GM21737 (cell line): ENCODE data around the gene PAF1.

Experiments
- ATAC-seq: cut with Tn5 transposase; IDR thresholded peaks from one replicate; pipeline ENCODE4 v1.9.1; 2021; ENCODE audit warnings: mild to moderate bottlenecking, moderate library complexity; ENCODE audit not compliant: unreplicated experiment

The PAF1 gene

GRCh38 chr19:39417463-39418181, 26.7 kb upstream of the PAF1 start:
- no peak for ATAC-seq

DNA sequence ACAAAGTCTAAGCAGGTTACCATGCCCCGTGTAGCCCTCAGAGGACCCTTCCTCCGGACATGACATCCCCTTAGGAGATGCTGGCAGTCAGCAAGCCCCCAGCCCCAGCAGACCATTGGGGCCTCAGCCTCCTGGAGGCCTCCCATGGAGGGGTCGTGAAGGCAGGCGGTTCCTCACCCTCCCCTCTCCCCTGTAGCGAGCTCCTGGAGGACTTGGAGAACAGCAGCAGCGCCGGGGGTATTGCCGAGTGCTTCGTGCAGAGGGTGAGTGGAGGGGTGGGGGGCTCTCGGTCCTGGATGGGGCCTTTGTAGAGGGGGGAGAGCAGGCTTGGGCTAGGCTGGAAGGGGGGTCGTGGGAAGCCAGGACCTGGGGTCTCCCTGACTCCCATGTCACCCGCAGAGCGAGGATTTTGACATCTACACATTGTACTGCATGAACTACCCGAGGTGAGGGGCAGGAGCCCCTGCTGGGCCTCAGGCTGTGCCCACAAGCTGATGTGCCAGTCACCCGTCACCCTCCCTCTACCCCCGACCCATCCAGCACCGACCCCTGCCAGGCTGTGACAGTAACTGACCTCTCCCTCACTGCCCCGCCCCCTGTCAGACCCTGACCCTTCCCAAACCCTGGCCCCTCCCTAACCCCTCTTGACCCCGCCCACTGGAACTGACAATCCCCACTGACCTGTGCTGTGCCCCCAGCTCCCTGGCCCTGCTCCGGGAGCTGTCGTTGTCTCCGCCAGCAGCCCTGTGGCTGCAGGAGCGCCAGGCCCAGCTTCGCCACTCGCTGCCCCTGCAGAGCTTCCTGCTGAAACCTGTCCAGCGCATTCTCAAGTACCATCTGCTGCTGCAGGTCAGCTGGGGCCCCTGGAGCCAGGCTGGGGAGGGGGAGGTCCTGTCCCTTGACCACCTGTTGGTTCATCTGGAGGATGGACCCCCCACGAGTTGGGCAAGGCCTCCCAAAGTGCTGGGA, 25.5 kb upstream of the PAF1 start:
- ATAC-seq: no peak

- no peak for ATAC-seq
Observed at GRCh38 chr19:39415111-39416046, 24.5 kb upstream of the PAF1 start.

DNA sequence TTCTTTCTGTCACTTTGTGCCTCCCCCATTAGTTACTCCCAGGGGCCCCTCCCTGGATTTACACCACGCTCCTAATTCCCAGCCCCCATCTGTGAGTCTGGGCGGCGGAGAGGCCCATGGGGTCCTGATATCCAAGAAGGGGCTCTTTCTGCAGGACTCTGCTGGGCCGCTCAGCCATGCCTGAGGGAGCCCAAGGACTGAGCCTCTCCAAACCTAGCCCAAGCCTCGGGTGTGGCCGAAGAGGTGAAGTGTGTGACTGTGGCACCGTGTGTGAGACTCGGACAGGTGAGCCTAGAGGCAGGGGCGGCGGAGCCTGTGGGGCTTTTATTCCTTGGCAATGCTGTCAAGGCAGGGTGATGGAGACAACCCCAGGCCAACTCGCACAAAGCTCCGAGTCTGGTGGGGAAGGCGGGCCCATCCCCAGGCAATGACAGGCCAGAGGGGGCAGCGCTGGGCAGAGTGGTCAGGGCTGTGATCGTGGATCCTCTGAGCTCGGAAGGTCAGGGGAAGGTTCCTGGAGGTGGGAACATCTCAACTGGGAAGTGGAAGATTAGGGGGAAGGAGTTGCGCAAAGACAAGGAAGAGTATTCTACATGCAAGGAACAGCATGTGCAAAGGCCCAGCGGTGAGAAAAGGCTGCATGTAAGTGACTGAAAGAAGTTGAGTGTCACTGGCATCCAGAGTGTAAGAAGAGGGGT, 23.2 kb upstream of the PAF1 start:
- ATAC-seq: no peak

GRCh38 chr19:39413272-39413910, 22.5 kb upstream of the PAF1 start:
- ATAC-seq: no peak

- no peak for ATAC-seq
Observed at GRCh38 chr19:39412867-39413271, 22.0 kb upstream of the PAF1 start.

GRCh38 chr19:39412100-39412866, 21.4 kb upstream of the PAF1 start, which contains the start of gene PLEKHG2:
Gene PLEKHG2, plus strand, starts transcription at chr19:39412669. Its CDS starts 1,418 bp downstream, at chr19:39414087.
- ATAC-seq: peak; percentile 41

DNA sequence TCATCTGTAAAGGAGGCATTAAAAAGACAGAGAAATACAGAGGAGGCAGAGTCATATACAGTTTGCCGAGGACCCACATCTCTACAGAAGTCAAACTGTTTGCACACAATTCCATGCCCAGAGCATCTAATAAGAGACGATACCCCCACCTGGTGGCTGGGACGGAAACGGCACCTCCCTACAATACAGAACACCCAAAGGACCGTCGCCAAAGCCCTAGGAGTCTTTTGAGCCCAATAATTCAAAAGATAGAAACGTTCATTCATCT, 20.9 kb upstream of the PAF1 start:
- peak; percentile 20 for ATAC-seq

DNA sequence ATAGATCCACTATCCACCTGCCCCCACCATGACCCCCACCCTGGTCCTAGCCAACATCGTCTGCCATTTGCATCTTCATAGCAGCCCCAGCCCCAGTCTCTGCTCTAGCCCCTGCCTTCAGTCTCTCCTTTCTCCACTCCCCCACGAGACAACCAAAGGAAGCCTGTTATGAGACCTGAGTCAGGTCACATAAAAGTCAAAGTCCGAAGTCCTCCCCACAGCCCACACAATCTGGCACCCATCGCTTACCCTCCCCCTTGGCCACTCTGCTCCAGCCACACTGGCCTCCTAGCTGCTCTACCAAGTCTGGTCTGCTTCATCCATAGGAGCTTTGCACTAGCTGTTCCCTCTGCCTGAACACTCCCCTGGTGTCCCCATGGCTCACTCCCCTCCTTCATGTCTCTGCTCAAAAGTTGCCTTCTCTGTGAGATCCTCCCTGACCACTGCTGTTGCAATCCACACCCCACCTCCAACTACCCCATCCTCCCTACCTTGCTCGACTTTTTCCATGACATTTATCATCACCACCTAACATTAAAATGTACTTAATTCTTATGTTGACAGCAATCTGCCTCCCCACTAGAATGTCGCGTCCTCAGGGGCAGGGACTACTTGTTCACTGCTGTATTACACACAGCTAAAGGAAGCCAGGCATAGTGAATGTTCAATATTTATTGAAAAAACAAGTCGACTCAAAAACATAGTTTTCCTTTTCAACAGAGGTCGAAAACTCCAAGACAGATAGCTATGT, 20.4 kb upstream of the PAF1 start:
- no peak for ATAC-seq

DNA sequence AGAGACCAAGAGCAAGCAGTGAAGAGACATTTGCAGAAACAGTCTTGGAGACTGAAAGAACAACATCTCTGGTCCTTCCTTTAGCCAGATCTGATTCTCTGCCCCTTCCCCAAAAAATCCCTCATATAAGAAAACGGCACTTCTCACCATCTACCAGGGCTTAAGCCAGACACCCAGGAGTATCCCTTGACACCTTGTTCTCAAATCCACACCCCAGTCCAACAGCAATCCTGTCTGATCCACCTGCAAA, 19.9 kb upstream of the PAF1 start:
- ATAC-seq: no peak

- ATAC-seq: no peak
Observed at GRCh38 chr19:39410017-39410830, 19.3 kb upstream of the PAF1 start.

DNA sequence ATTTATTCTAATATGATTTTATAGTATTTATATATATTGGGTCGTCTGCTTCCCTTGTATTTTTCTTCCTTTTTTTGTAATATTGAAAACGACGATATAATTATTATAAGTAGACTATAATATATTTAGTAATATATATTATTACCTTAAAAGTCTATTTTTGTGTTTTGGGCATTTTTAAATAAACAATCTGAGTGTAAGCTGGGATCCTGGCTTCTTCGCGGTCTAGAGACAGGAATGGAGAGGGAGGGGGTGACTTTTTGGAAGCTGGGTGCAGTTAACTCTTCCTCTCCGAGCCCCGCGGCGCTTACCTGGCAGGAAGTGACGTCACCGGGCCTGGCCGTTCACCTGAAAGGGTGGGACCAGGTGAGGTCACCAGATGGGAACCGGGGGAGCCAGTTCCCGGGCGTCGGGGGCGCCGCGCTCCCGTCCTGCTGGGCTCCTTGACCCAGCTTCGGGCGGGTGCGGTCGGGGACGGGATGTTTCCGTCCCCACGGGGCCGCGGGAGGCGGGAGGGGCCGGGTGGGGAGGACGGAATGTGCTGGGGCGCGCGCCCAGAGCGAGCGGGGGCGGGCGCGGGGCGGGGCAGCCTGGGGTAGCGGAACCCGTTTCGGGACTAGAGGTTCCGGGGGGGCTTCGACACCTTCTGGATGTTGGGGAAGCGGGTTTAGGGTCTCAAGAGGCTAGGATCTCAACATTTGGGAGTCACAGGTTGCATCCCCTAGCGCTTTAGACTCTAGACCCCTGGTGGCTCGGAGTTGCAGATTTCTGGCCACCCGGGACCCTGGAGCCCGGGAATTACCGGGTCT, 18.5 kb upstream of the PAF1 start:
- no peak for ATAC-seq

- no peak for ATAC-seq
Observed at GRCh38 chr19:39408392-39409207, 17.7 kb upstream of the PAF1 start.

- ATAC-seq: no peak
Observed at GRCh38 chr19:39407660-39408391, 16.9 kb upstream of the PAF1 start.

DNA sequence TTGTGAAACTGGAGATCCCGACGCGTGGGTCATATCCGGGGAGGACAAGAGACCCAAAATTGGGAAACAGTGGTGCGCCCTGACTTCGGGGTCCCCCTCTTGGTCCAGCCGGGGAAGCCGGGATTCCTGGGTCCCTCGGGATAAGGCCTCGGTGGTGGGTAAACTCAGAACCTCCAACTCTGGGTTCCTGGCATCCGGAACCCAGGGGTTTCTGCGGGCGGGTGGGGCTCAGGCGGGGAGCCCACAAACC, 16.4 kb upstream of the PAF1 start:
- ATAC-seq: no peak
